KMS-11 (cell line): Measurements from ENCODE around the gene CBX1.

Source experiments
- H2AFZ ChIP-seq: fragments of 200-600 bp; sonication (generic); 2 replicates; pipeline ENCODE4 v1.6.1; 2016; ENCODE audit warnings: antibody characterized with exemption, mixed run types, low read depth
- H3K27ac ChIP-seq: fragments of 200-600 bp; sonication (generic); 2 replicates; pipeline ENCODE4 v1.6.1; 2016; ENCODE audit warnings: mild to moderate bottlenecking, mixed run types
- H3K27me3 ChIP-seq: fragments of 200-600 bp; sonication (generic); 2 replicates; pipeline ENCODE4 v1.6.1; 2017; ENCODE audit warnings: mild to moderate bottlenecking, low read depth, mixed run types, moderate library complexity; ENCODE audit not compliant: insufficient read depth
- H3K36me3 ChIP-seq: fragments of 200-600 bp; sonication (generic); 2 replicates; pipeline ENCODE4 v1.6.1; 2017; ENCODE audit warnings: mild to moderate bottlenecking, mixed run types; ENCODE audit not compliant: insufficient read depth
- H3K4me1 ChIP-seq: fragments of 200-600 bp; sonication (generic); 2 replicates; pipeline ENCODE4 v1.6.1; 2016; ENCODE audit warnings: mild to moderate bottlenecking, low read depth, mixed run types; ENCODE audit not compliant: poor library complexity, severe bottlenecking
- H3K4me2 ChIP-seq: fragments of 200-600 bp; sonication (generic); 2 replicates; pipeline ENCODE4 v1.7.0; 2016; ENCODE audit warnings: mild to moderate bottlenecking, mixed run types
- H3K4me3 ChIP-seq: fragments of 200-600 bp; sonication (generic); IDR thresholded peaks from 2 replicates; pipeline ENCODE4 v1.6.1; 2017; ENCODE audit warnings: low read depth, low read length, mixed read lengths; ENCODE audit not compliant: insufficient read depth
- H3K79me2 ChIP-seq: fragments of 200-600 bp; sonication (generic); 2 replicates; pipeline ENCODE4 v1.6.1; 2016; ENCODE audit warnings: low read depth, mixed run types; ENCODE audit not compliant: insufficient read depth
- H3K9ac ChIP-seq: fragments of 200-600 bp; sonication (generic); 2 replicates; pipeline ENCODE4 v1.6.1; 2016; ENCODE audit warnings: mild to moderate bottlenecking, mixed run types
- H4K20me1 ChIP-seq: fragments of 200-600 bp; sonication (generic); 2 replicates; pipeline ENCODE4 v1.6.1; 2016; ENCODE audit warnings: mild to moderate bottlenecking, mixed run types; ENCODE audit not compliant: insufficient read depth
- TF ChIP-seq, protein P1 (sequence below): fragments of 200-600 bp; sonication (generic); conservative IDR thresholded peaks from 2 replicates; pipeline ENCODE4 v1.6.1; 2017; ENCODE audit warnings: low read depth, mild to moderate bottlenecking, antibody characterized with exemption, low read length, moderate library complexity, mixed read lengths

CBX1 gene

GRCh38 chr17:48148029-48148770, 46.9 kb upstream of the CBX1 start:
- no peak overlapping the region for H3K4me2 ChIP-seq

GRCh38 chr17:48144976-48145798, 43.9 kb upstream of the CBX1 start:
- peaks cover 6% of the 10 kb centered on the region for H3K4me1 ChIP-seq
- no peaks in the 10 kb centered on the region for H3K27me3 ChIP-seq
- no peaks in the 10 kb centered on the region for H3K79me2 ChIP-seq
- H3K4me2 ChIP-seq, result no peak overlapping the region
- H3K36me3 ChIP-seq, result no peaks in the 10 kb centered on the region
- no peaks in the 10 kb centered on the region for H4K20me1 ChIP-seq
- no peak overlapping the region for H2AFZ ChIP-seq
- H3K27ac ChIP-seq, result no peak overlapping the region
- H3K4me3 ChIP-seq, result no peak overlapping the region
- H3K9ac ChIP-seq, result no peak overlapping the region
- TF ChIP-seq, protein P1, sequence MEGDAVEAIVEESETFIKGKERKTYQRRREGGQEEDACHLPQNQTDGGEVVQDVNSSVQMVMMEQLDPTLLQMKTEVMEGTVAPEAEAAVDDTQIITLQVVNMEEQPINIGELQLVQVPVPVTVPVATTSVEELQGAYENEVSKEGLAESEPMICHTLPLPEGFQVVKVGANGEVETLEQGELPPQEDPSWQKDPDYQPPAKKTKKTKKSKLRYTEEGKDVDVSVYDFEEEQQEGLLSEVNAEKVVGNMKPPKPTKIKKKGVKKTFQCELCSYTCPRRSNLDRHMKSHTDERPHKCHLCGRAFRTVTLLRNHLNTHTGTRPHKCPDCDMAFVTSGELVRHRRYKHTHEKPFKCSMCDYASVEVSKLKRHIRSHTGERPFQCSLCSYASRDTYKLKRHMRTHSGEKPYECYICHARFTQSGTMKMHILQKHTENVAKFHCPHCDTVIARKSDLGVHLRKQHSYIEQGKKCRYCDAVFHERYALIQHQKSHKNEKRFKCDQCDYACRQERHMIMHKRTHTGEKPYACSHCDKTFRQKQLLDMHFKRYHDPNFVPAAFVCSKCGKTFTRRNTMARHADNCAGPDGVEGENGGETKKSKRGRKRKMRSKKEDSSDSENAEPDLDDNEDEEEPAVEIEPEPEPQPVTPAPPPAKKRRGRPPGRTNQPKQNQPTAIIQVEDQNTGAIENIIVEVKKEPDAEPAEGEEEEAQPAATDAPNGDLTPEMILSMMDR, result no peak

More at GRCh38 chr17:48148029-48148770, 46.9 kb upstream of the CBX1 start:
- H3K27ac ChIP-seq, result no peak overlapping the region
- no peak overlapping the region for H3K9ac ChIP-seq
- H4K20me1 ChIP-seq, result no peaks in the 10 kb centered on the region
- no peaks in the 10 kb centered on the region for H3K36me3 ChIP-seq
- no peak overlapping the region for H3K4me3 ChIP-seq
- TF ChIP-seq, protein P1, result no peak
- peaks cover 6% of the 10 kb centered on the region for H3K4me1 ChIP-seq
- H2AFZ ChIP-seq, result no peak overlapping the region
- H3K27me3 ChIP-seq, result no peaks in the 10 kb centered on the region
- H3K79me2 ChIP-seq, result no peaks in the 10 kb centered on the region

DNA sequence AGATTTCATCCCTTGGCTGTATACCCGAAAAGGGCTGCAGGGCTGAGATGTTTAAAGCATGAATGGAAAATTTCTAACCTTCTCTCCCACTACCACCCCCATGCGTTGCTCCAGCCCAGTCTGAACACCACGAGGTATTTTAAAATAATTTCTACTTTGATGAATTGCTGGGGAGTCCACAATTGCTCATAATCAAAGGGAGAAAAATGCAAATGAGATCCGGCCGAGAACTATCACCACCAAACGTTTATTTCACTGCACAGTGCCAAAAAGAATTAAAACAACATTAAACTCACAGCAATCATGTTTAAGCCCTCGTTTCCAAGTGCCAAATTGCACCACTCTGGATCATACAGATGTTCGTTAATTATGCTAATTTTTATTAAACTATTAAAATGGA, 43.0 kb upstream of the CBX1 start:
- Histone ChIP-seq H3K4me2 (no peak overlapping the region), H3K27ac (no peak overlapping the region), H3K36me3 (no peaks in the 10 kb centered on the region), H2AFZ (no peak overlapping the region), H3K4me1 (peaks cover 6% of the 10 kb centered on the region), H3K9ac (no peak overlapping the region), H4K20me1 (no peaks in the 10 kb centered on the region), H3K27me3 (no peaks in the 10 kb centered on the region), H3K79me2 (no peaks in the 10 kb centered on the region), H3K4me3 (no peak overlapping the region)
- TF ChIP-seq, protein P1, result no peak

- H3K4me1 ChIP-seq, result peaks cover 6% of the 10 kb centered on the region
- no peaks in the 10 kb centered on the region for H3K27me3 ChIP-seq
- H3K9ac ChIP-seq, result no peak overlapping the region
Observed at GRCh38 chr17:48143629-48144028, 42.4 kb upstream of the CBX1 start.

More at GRCh38 chr17:48143629-48144028, 42.4 kb upstream of the CBX1 start:
- Histone ChIP-seq H3K27ac (no peak overlapping the region), H3K4me2 (no peak overlapping the region), H3K4me3 (no peak overlapping the region), H3K36me3 (no peaks in the 10 kb centered on the region), H2AFZ (no peak overlapping the region), H3K79me2 (no peaks in the 10 kb centered on the region), H4K20me1 (no peaks in the 10 kb centered on the region)
- TF ChIP-seq, protein P1, result no peak
